A204.1 (cell line): ENCODE measurements around the gene TAS2R40.

Experiments
- FAIRE-seq: peaks from 2 replicates; lab custom pipeline; 2012; peaks lifted over from hg19 to GRCh38; lab: Jason Lieb, UNC

The TAS2R40 gene

GRCh38 chr7:143225047-143225446, 3.2 kb downstream of the TAS2R40 start:
- FAIRE-seq, result no peak

GRCh38 chr7:143227806-143228205, 6.0 kb downstream of the TAS2R40 start:
- no peak for FAIRE-seq

- FAIRE-seq, result no peak
Measured at GRCh38 chr7:143229054-143229790, 7.4 kb downstream of the TAS2R40 start.

GRCh38 chr7:143230602-143231457, 9.0 kb downstream of the TAS2R40 start:
- FAIRE-seq, result no peak

GRCh38 chr7:143233816-143234532, 12.1 kb downstream of the TAS2R40 start:
- no peak for FAIRE-seq

GRCh38 chr7:143234533-143234875, 12.7 kb downstream of the TAS2R40 start:
- FAIRE-seq, result no peak

- no peak for FAIRE-seq
Measured at GRCh38 chr7:143235561-143235960, 13.7 kb downstream of the TAS2R40 start.

- no peak for FAIRE-seq
Measured at GRCh38 chr7:143236408-143236990, 14.7 kb downstream of the TAS2R40 start.

- FAIRE-seq, result no peak
Measured at GRCh38 chr7:143237366-143237765, 15.5 kb downstream of the TAS2R40 start.

- FAIRE-seq, result no peak
Measured at GRCh38 chr7:143238289-143238980, 16.6 kb downstream of the TAS2R40 start.

GRCh38 chr7:143239813-143240212, 18.0 kb downstream of the TAS2R40 start:
- FAIRE-seq, result no peak

- peak; percentile 90 for FAIRE-seq
Measured at GRCh38 chr7:143240291-143241168, 18.7 kb downstream of the TAS2R40 start.

- no peak for FAIRE-seq
Measured at GRCh38 chr7:143242306-143242705, 20.5 kb downstream of the TAS2R40 start.

- FAIRE-seq, result no peak
Measured at GRCh38 chr7:143243111-143243510, 21.3 kb downstream of the TAS2R40 start.

- FAIRE-seq, result no peak
Measured at GRCh38 chr7:143243614-143244013, 21.8 kb downstream of the TAS2R40 start.

- no peak for FAIRE-seq
Measured at GRCh38 chr7:143244321-143244720, 22.5 kb downstream of the TAS2R40 start.

- FAIRE-seq, result no peak
Measured at GRCh38 chr7:143245123-143245522, 23.3 kb downstream of the TAS2R40 start.

GRCh38 chr7:143247372-143247771, 25.5 kb downstream of the TAS2R40 start:
- FAIRE-seq, result no peak

- no peak for FAIRE-seq
Measured at GRCh38 chr7:143248761-143249354, 27.0 kb downstream of the TAS2R40 start.

GRCh38 chr7:143250199-143250598, 28.4 kb downstream of the TAS2R40 start:
- FAIRE-seq, result no peak

GRCh38 chr7:143250822-143251221, 29.0 kb downstream of the TAS2R40 start:
- FAIRE-seq, result peak; percentile 11
